ENCODE results near the gene NR6A1. TPM values are rescaled to one million over a fixed set of nuclear protein-coding genes. Genes with fewer than 3 reads are reported as not detected.

Gene NR6A1
- total RNA-seq, 2 experiments from 2014 or later = not detected

GRCh38 chr9:124506931-124507879 lies 263.9 kb downstream of the NR6A1 start, which contains the start of gene NR5A1:
Gene NR5A1, minus strand, starts transcription at chr9:124507399. Its CDS starts 4,004 bp downstream, at chr9:124503395.
- Histone ChIP-seq H3K4me1 (ENCODE audit: insufficient read depth, low read length) (peaks cover 8% of the 10 kb centered on the region), H3K4me3 (ENCODE audit: low read length) (no peak within 1 kb of the TSS), H3K9me3 (ENCODE audit: control insufficient read depth in 1 of 2, insufficient read depth in 1 of 2, low read length in 2 of 2) (peaks cover 0 to 7% of the 10 kb centered on the region in 2 experiments), H3K27ac (ENCODE audit: low read depth in 1 of 2, low read length in 2 of 2) (no peak within 1 kb of the TSS), H3K36me3 (ENCODE audit: insufficient read depth, low read length) (no peaks in the 10 kb centered on the region), H3K27me3 (ENCODE audit: control insufficient read depth in 1 of 2, insufficient read depth in 2 of 2, low read length in 2 of 2) (peaks cover 24 to 27% of the 10 kb centered on the region in 2 experiments)
- no peak for ATAC-seq (ENCODE audit: poor library complexity)
- Mint-ChIP-seq H3K4me1 (ENCODE audit: low read depth) (peaks cover 4% of the 10 kb centered on the region), H3K27ac (no peak within 1 kb of the TSS), H3K36me3 (ENCODE audit: low read depth) (no peaks in the 10 kb centered on the region), H3K27me3 (peaks cover 18% of the 10 kb centered on the region), H3K9me3 (no peaks in the 10 kb centered on the region), H3K4me3 (no peak within 1 kb of the TSS)
- DNase-seq = no peak
- ChIA-PET POLR2A (no interaction called here), CTCF (no interaction called here)
- intact Hi-C loops (cut with DNase I, micrococcal nuclease) = no loop called here
- TF ChIP-seq CTCF (IDR thresholded peaks at IDR 0.05) = no peak

- Mint-ChIP-seq H3K27ac (no peak overlapping the region), H3K27me3 (peaks cover 24% of the 10 kb centered on the region), H3K36me3 (ENCODE audit: low read depth) (no peaks in the 10 kb centered on the region), H3K4me3 (no peak overlapping the region), H3K4me1 (ENCODE audit: low read depth) (peaks cover 4% of the 10 kb centered on the region), H3K9me3 (no peaks in the 10 kb centered on the region)
- ChIA-PET POLR2A (no interaction called here), CTCF (no interaction called here)
- no peaks in the 10 kb centered on the region for H3K36me3 ChIP-seq (ENCODE audit: insufficient read depth, low read length)
- intact Hi-C loops (cut with DNase I, micrococcal nuclease) = no loop called here
- TF ChIP-seq CTCF (IDR thresholded peaks at IDR 0.05) = no peak
- no peak overlapping the region for H3K27ac ChIP-seq (ENCODE audit: low read depth in 1 of 2, low read length in 2 of 2)
- ATAC-seq (ENCODE audit: poor library complexity) (no peak), DNase-seq (no peak)
- no peak overlapping the region for H3K4me3 ChIP-seq (ENCODE audit: low read length)
- peaks cover 0 to 7% of the 10 kb centered on the region in 2 experiments for H3K9me3 ChIP-seq (ENCODE audit: control insufficient read depth in 1 of 2, insufficient read depth in 1 of 2, low read length in 2 of 2)
- peaks cover 8% of the 10 kb centered on the region for H3K4me1 ChIP-seq (ENCODE audit: insufficient read depth, low read length)
- peaks cover 25 to 35% of the 10 kb centered on the region in 2 experiments for H3K27me3 ChIP-seq (ENCODE audit: control insufficient read depth in 1 of 2, insufficient read depth in 2 of 2, low read length in 2 of 2)
These were observed 264.7 kb downstream of the NR6A1 start for GRCh38 chr9:124506433-124506832.

GRCh38 chr9:124505901-124506346 lies 265.2 kb downstream of the NR6A1 start:
- Mint-ChIP-seq H3K4me3 (no peak overlapping the region), H3K27ac (no peak overlapping the region), H3K36me3 (ENCODE audit: low read depth) (no peaks in the 10 kb centered on the region), H3K27me3 (peaks cover 26% of the 10 kb centered on the region), H3K9me3 (no peaks in the 10 kb centered on the region), H3K4me1 (ENCODE audit: low read depth) (peaks cover 4% of the 10 kb centered on the region)
- no peak for TF ChIP-seq CTCF (IDR thresholded peaks at IDR 0.05)
- peaks cover 8% of the 10 kb centered on the region for H3K4me1 ChIP-seq (ENCODE audit: insufficient read depth, low read length)
- intact Hi-C loops (cut with DNase I, micrococcal nuclease) = no loop called here
- ATAC-seq (ENCODE audit: poor library complexity) = no peak
- peaks cover 0 to 7% of the 10 kb centered on the region in 2 experiments for H3K9me3 ChIP-seq (ENCODE audit: control insufficient read depth in 1 of 2, insufficient read depth in 1 of 2, low read length in 2 of 2)
- ChIA-PET POLR2A (no interaction called here), CTCF (no interaction called here)
- DNase-seq = no peak
- no peaks in the 10 kb centered on the region for H3K36me3 ChIP-seq (ENCODE audit: insufficient read depth, low read length)
- no peak overlapping the region for H3K27ac ChIP-seq (ENCODE audit: low read depth in 1 of 2, low read length in 2 of 2)
- no peak overlapping the region for H3K4me3 ChIP-seq (ENCODE audit: low read length)
- peaks cover 29 to 38% of the 10 kb centered on the region in 2 experiments for H3K27me3 ChIP-seq (ENCODE audit: control insufficient read depth in 1 of 2, insufficient read depth in 2 of 2, low read length in 2 of 2)
